Esophagus squamous epithelium (tissue), 5 donors: ENCODE measurements around the gene RTN3. TPM values are rescaled to one million over a fixed set of nuclear protein-coding genes. Genes with fewer than 3 reads are reported as not detected.

Experiments used
- DNase-seq: peaks from one replicate; lab custom pipeline; 2025; lab: John Stamatoyannopoulos, UW
- H3K27ac ChIP-seq, 4 donors: fragments of 200-600 bp; sonication (generic); one replicate each; pipeline ENCODE4 v1.5.1; 2016 to 2019; ENCODE audit warnings: mild to moderate bottlenecking in 1 of 4
- H3K27me3 ChIP-seq, 4 donors: fragments of 200-600 bp; sonication (generic); 1 replicate in 3 of 4; 2 replicates in 1 of 4; pipeline versions ENCODE4 v1.5.1 to v1.6.0; 2017 to 2021; ENCODE audit warnings: antibody characterized with exemption in 1 of 4
- H3K36me3 ChIP-seq, 3 donors: fragments of 200-600 bp; sonication (generic); one replicate each; pipeline ENCODE4 v1.5.1; 2016 to 2019
- H3K4me1 ChIP-seq, 3 donors: fragments of 200-600 bp; sonication (generic); one replicate each; pipeline ENCODE4 v1.5.1; 2017 to 2019
- H3K4me3 ChIP-seq, 4 donors: fragments of 200-600 bp; sonication (generic); 1 replicate in 3 of 4; 2 replicates in 1 of 4; pipeline ENCODE4 v1.5.1; 2016 to 2019; ENCODE audit warnings: mild to moderate bottlenecking in 2 of 4, moderate library complexity in 1 of 4
- H3K9me3 ChIP-seq, 3 donors: fragments of 200-600 bp; sonication (generic); one replicate each; pipeline ENCODE4 v1.5.1; 2016 to 2019
- POLR2A ChIP-seq, 4 donors: fragments of 450-650 bp; IDR thresholded peaks; one replicate each; pipeline ENCODE4 v1.6.1; 2017; ENCODE audit warnings: antibody characterized with exemption in 4 of 4, mild to moderate bottlenecking in 4 of 4, moderate library complexity in 3 of 4
- WGBS, 2 donors: methylation state at CpG; one replicate each; pipeline ENCODE4 v1.1.5; 2018; 5-methylcytosine and 5-hydroxymethylcytosine counted together
- intact Hi-C: fragments of 100-400 bp; cut with DNase I; formaldehyde crosslinking; loops from one replicate; pipeline ENCODE4 v1.15.0; 2022
- total RNA-seq, 4 donors: library from RNA; depleted of rRNA; stranded (reverse); fragments of >200 nt; gene quantifications; one replicate each; pipeline ENCODE4 v1.1.0, GENCODE V29; 2016
- TF ChIP-seq, protein P1 (sequence below), 6 experiments: fragments of 450-650 bp in 4 of 6; fragments of 200-600 bp in 2 of 6; sonication (generic) in 2 of 6; IDR thresholded peaks; one replicate each; pipeline ENCODE4 v1.5.1; 2016 to 2019; ENCODE audit warnings: antibody characterized with exemption in 6 of 6, mild to moderate bottlenecking in 4 of 6, moderate library complexity in 4 of 6
- donor health status: DM: yes; HTN: yes; CAD: no.

RTN3 gene
- total RNA-seq, 4 donors from 2014 or later = 48.0 to 78.3 (median 58.4) TPM

- intact Hi-C loops = no loop called here
- Histone ChIP-seq H3K36me3 (no peaks in the 10 kb centered on the region), H3K9me3 (no peaks in the 10 kb centered on the region), H3K4me1 (no peaks in the 10 kb centered on the region), H3K27me3 (no peaks in the 10 kb centered on the region), H3K4me3 (no peak overlapping the region), H3K27ac (no peak overlapping the region)
- DNase-seq = no peak
- TF ChIP-seq POLR2A (IDR thresholded peaks at IDR 0.05) = no peak
- TF ChIP-seq, protein P1, sequence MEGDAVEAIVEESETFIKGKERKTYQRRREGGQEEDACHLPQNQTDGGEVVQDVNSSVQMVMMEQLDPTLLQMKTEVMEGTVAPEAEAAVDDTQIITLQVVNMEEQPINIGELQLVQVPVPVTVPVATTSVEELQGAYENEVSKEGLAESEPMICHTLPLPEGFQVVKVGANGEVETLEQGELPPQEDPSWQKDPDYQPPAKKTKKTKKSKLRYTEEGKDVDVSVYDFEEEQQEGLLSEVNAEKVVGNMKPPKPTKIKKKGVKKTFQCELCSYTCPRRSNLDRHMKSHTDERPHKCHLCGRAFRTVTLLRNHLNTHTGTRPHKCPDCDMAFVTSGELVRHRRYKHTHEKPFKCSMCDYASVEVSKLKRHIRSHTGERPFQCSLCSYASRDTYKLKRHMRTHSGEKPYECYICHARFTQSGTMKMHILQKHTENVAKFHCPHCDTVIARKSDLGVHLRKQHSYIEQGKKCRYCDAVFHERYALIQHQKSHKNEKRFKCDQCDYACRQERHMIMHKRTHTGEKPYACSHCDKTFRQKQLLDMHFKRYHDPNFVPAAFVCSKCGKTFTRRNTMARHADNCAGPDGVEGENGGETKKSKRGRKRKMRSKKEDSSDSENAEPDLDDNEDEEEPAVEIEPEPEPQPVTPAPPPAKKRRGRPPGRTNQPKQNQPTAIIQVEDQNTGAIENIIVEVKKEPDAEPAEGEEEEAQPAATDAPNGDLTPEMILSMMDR (IDR thresholded peaks at IDR 0.05) = no peak
- 44 to 46% methylated on average over 7 of the region's 7 CpGs for WGBS, 2 donors
Observed at GRCh38 chr11:63783925-63784592, 102.8 kb downstream of the RTN3 start.

- intact Hi-C loops = no loop called here
- no peaks in the 10 kb centered on the region for H3K36me3 ChIP-seq
- no peak overlapping the region for H3K27ac ChIP-seq
- WGBS, 2 donors = 67 to 79% methylated on average over 1 of the region's 1 CpG
- no peak overlapping the region for H3K4me3 ChIP-seq
- no peaks in the 10 kb centered on the region for H3K27me3 ChIP-seq
- TF ChIP-seq, protein P1 (IDR thresholded peaks at IDR 0.05) = no peak
- TF ChIP-seq POLR2A (IDR thresholded peaks at IDR 0.05) = no peak
- H3K4me1 ChIP-seq = no peaks in the 10 kb centered on the region
- peaks cover 0 to 4% (median under 1%) of the 10 kb centered on the region in 3 donors for H3K9me3 ChIP-seq
- DNase-seq = no peak
Observed at GRCh38 chr11:63785823-63786222, 104.5 kb downstream of the RTN3 start.

GRCh38 chr11:63791495-63792167 is 110.3 kb downstream of the RTN3 start:
- intact Hi-C loops = no loop called here
- WGBS, 2 donors = 90 to 94% methylated on average over 6 of the region's 6 CpGs
- Histone ChIP-seq H3K9me3 (peaks cover 0 to 22% (median 17%) of the 10 kb centered on the region in 3 donors), H3K36me3 (no peaks in the 10 kb centered on the region), H3K27ac (no peak overlapping the region), H3K4me3 (no peak overlapping the region), H3K4me1 (no peaks in the 10 kb centered on the region), H3K27me3 (no peaks in the 10 kb centered on the region)
- TF ChIP-seq POLR2A (IDR thresholded peaks at IDR 0.05) = no peak
- TF ChIP-seq, protein P1 (IDR thresholded peaks at IDR 0.05) = no peak
- DNase-seq = no peak

- DNase-seq = no peak
- Histone ChIP-seq H3K4me1 (no peaks in the 10 kb centered on the region), H3K27me3 (no peaks in the 10 kb centered on the region), H3K4me3 (no peak overlapping the region), H3K27ac (no peak overlapping the region), H3K36me3 (no peaks in the 10 kb centered on the region), H3K9me3 (peaks cover 0 to 22% (median 17%) of the 10 kb centered on the region in 3 donors)
- TF ChIP-seq, protein P1 (IDR thresholded peaks at IDR 0.05) = no peak
- intact Hi-C loops = no loop called here
Observed at GRCh38 chr11:63793161-63793560, 111.9 kb downstream of the RTN3 start.

DNA sequence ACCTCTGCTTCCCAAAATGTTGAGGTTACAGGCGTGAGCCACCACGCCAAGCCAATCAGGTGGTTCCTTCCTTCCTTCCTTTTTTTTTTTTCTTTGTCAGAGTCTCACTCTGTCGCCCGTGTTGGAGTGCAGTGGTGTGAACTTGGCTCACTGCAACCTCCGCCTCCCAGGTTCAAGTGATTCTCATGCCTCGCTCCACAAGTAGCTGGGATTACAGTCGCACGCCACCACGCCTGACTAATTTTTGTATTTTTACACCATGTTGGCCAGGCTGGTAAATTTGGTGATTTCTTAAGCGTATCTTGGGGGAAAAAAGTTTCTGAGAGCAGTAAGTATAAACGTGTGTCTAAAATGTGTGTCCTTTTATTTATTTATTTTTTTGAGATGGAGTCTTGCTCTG is 113.8 kb downstream of the RTN3 start:
- H3K9me3 ChIP-seq = peaks cover 0 to 22% (median 17%) of the 10 kb centered on the region in 3 donors
- no peak overlapping the region for H3K27ac ChIP-seq
- no peaks in the 10 kb centered on the region for H3K36me3 ChIP-seq
- 62 to 86% methylated on average over 11 of the region's 11 CpGs for WGBS, 2 donors
- no peak overlapping the region for H3K4me3 ChIP-seq
- TF ChIP-seq, protein P1 (IDR thresholded peaks at IDR 0.05) = no peak
- no peak for TF ChIP-seq POLR2A (IDR thresholded peaks at IDR 0.05)
- H3K4me1 ChIP-seq = no peaks in the 10 kb centered on the region
- intact Hi-C loops = no loop called here
- DNase-seq = no peak
- no peaks in the 10 kb centered on the region for H3K27me3 ChIP-seq
